Heart left ventricle (tissue), 13 donors: ENCODE measurements around the gene KRT31.

Experiments
- CTCF ChIP-seq, 12 donors: fragments of 200-600 bp; sonication (generic) in 4 of 12; IDR thresholded peaks; one replicate each; pipeline versions ENCODE4 v1.5.0 to v1.8.0; 2018 to 2022; ENCODE audit warnings: antibody characterized with exemption in 12 of 12, mild to moderate bottlenecking in 5 of 12
- POLR2A ChIP-seq, 2 donors: fragments of 450-650 bp; IDR thresholded peaks; one replicate each; pipeline ENCODE4 v1.6.1; 2017; ENCODE audit warnings: antibody characterized with exemption in 2 of 2, mild to moderate bottlenecking in 2 of 2, moderate library complexity in 2 of 2
- donor health status: ischemic (EF 13 %, LVEDD 7.1; RV severe dilation, severe dysfunction).
- donor health status: DM: no; HTN: yes; CAD: no.
- donor health status: DM: no; HTN: no; CAD: no.
- donor health status: ischemic (EF 25% LVEDD 6.9; RV normal size, moderate dysfunction).
- donor health status: ischemic (EF 25% LVEDD 5.7; RV mildly dilated, moderate dysfunction).
- donor health status: ischemic (EF 35%, LVEDD 5.7; RV mildly dilated, moderate dysfunction).
- donor health status: nonischemic (EF 11% LVEDD 7.7; RV severe dilation, severe dysfunction).
- donor health status: DM: yes; HTN: yes; CAD: no.
- donor health status: PGD.
- donor health status: ischemic (EF 29% LVEDD 5.4; RV normal size, mild dysfunction).
- donor health status: nonischemic (EF 23%, LVEDD 6.1; RV moderate dilation, normal function).

GRCh38 chr17:41392278-41392677, 5.1 kb downstream of the KRT31 start:
- no peak for TF ChIP-seq POLR2A (IDR thresholded peaks at IDR 0.05)
- no peak for TF ChIP-seq CTCF (IDR thresholded peaks at IDR 0.05)
